Astrocyte (in vitro differentiated cells and primary cell): ENCODE results near the gene GRIP1. TPM values are rescaled to one million over a fixed set of nuclear protein-coding genes. Genes with fewer than 3 reads are reported as not detected.
A peak's percentile ranks its signal among the peaks of the same experiment; 100 is the strongest.

Experiments
- DNase-seq: peaks from one replicate; pipeline ENCODE4 v3.0.0-alpha.2; 2010; ENCODE audit warnings: low read depth
- FAIRE-seq: peaks from 2 replicates; lab custom pipeline; 2011; peaks lifted over from hg19 to GRCh38; lab: Jason Lieb, UNC
- H2AFZ ChIP-seq: 2 replicates; pipeline ENCODE4 v1.6.0; 2012; ENCODE audit warnings: low read depth, low read length, inconsistent platforms
- H3K27ac ChIP-seq: 2 replicates; pipeline ENCODE4 v1.5.1; 2011; ENCODE audit warnings: low read depth, low read length, inconsistent platforms
- H3K27me3 ChIP-seq: 2 replicates; pipeline ENCODE4 v1.6.0; 2011; ENCODE audit warnings: low read length, inconsistent platforms; ENCODE audit not compliant: insufficient read depth
- H3K36me3 ChIP-seq: 2 replicates; pipeline ENCODE4 v1.5.1; 2011; ENCODE audit warnings: low read length, inconsistent platforms; ENCODE audit not compliant: insufficient read depth
- H3K4me1 ChIP-seq: 2 replicates; pipeline ENCODE4 v1.5.1; 2011; ENCODE audit warnings: low read length, inconsistent platforms; ENCODE audit not compliant: insufficient read depth
- H3K4me2 ChIP-seq: 2 replicates; pipeline ENCODE4 v1.6.0; 2012; ENCODE audit warnings: low read length, inconsistent platforms
- H3K4me3 ChIP-seq: 2 replicates; pipeline ENCODE4 v1.5.1; 2011; ENCODE audit warnings: low read depth, mild to moderate bottlenecking, low read length, inconsistent platforms; ENCODE audit not compliant: insufficient read depth
- H3K79me2 ChIP-seq: 2 replicates; pipeline ENCODE4 v1.6.0; 2012; ENCODE audit warnings: mild to moderate bottlenecking, low read length, inconsistent platforms; ENCODE audit not compliant: insufficient read depth
- H3K9ac ChIP-seq: 2 replicates; pipeline ENCODE4 v1.6.0; 2012; ENCODE audit warnings: mild to moderate bottlenecking, low read length, inconsistent platforms
- H3K9me3 ChIP-seq: 2 replicates; pipeline ENCODE4 v1.5.1; 2012; ENCODE audit warnings: low read depth, mild to moderate bottlenecking, low read length, inconsistent platforms; ENCODE audit not compliant: insufficient read depth
- H4K20me1 ChIP-seq: 2 replicates; pipeline ENCODE4 v1.6.0; 2012; ENCODE audit warnings: low read length, inconsistent platforms; ENCODE audit not compliant: insufficient read depth
- H3K27ac Mint-ChIP-seq: one replicate; pipeline ENCODE4 v1.8.0; 2021; ENCODE audit warnings: mild to moderate bottlenecking, mixed read lengths; ENCODE audit not compliant: unreplicated experiment
- H3K27me3 Mint-ChIP-seq: one replicate; pipeline ENCODE4 v1.8.0; 2021; ENCODE audit warnings: low read depth, mixed read lengths; ENCODE audit not compliant: unreplicated experiment
- H3K36me3 Mint-ChIP-seq: one replicate; pipeline ENCODE4 v1.8.0; 2021; ENCODE audit warnings: low read depth, mixed read lengths; ENCODE audit not compliant: unreplicated experiment
- H3K4me1 Mint-ChIP-seq: one replicate; pipeline ENCODE4 v1.8.0; 2021; ENCODE audit warnings: low read depth, mixed read lengths; ENCODE audit not compliant: unreplicated experiment
- H3K4me3 Mint-ChIP-seq: one replicate; pipeline ENCODE4 v1.8.0; 2021; ENCODE audit warnings: mild to moderate bottlenecking, moderate library complexity, mixed read lengths; ENCODE audit not compliant: unreplicated experiment
- H3K9me3 Mint-ChIP-seq: one replicate; pipeline ENCODE4 v1.8.0; 2021; ENCODE audit warnings: mild to moderate bottlenecking, mixed read lengths; ENCODE audit not compliant: unreplicated experiment
- CTCF ChIP-seq: IDR thresholded peaks from 2 replicates; pipeline ENCODE4 v1.5.1; 2011; ENCODE audit warnings: low read depth, mild to moderate bottlenecking, inconsistent platforms, low read length, moderate library complexity; ENCODE audit not compliant: insufficient read depth
- EZH2 ChIP-seq: IDR thresholded peaks from 2 replicates; pipeline ENCODE4 v1.6.1; 2012; ENCODE audit warnings: mild to moderate bottlenecking, low read length, inconsistent platforms; ENCODE audit not compliant: insufficient read depth
- total RNA-seq: library from RNA; stranded (reverse); gene quantifications from 2 replicates; pipeline ENCODE4 v1.2.1, GENCODE V29; 2021

Gene GRIP1
- total RNA-seq, 1 donor from 2014 or later: 16.7 TPM

- no peak overlapping the region for H3K27ac ChIP-seq
- Mint-ChIP-seq H3K27me3 (no peaks in the 10 kb centered on the region), H3K27ac (no peak overlapping the region), H3K4me3 (peak overlapping the region; percentile 63), H3K9me3 (no peaks in the 10 kb centered on the region), H3K36me3 (peaks cover 2% of the 10 kb centered on the region), H3K4me1 (no peaks in the 10 kb centered on the region)
- no peaks in the 10 kb centered on the region for H3K36me3 ChIP-seq
- no peaks in the 10 kb centered on the region for H3K9me3 ChIP-seq
- H4K20me1 ChIP-seq: no peaks in the 10 kb centered on the region
- H3K4me2 ChIP-seq: no peak overlapping the region
- H3K4me1 ChIP-seq: no peaks in the 10 kb centered on the region
- no peak overlapping the region for H3K9ac ChIP-seq
- no peak for TF ChIP-seq EZH2
- no peak for TF ChIP-seq CTCF
- FAIRE-seq: no peak
- no peaks in the 10 kb centered on the region for H3K27me3 ChIP-seq
- H3K79me2 ChIP-seq: no peaks in the 10 kb centered on the region
- H3K4me3 ChIP-seq: no peak overlapping the region
- no peak for DNase-seq
- H2AFZ ChIP-seq: no peak overlapping the region
Measured at GRCh38 chr12:66397574-66398290, 281.1 kb downstream of the GRIP1 start.

GRCh38 chr12:66393890-66394289 lies 285.0 kb downstream of the GRIP1 start:
- FAIRE-seq: peak; percentile 29
- Mint-ChIP-seq H3K4me3 (no peak overlapping the region), H3K9me3 (no peaks in the 10 kb centered on the region), H3K4me1 (no peaks in the 10 kb centered on the region), H3K36me3 (peaks cover 4% of the 10 kb centered on the region), H3K27me3 (no peaks in the 10 kb centered on the region), H3K27ac (no peak overlapping the region)
- Histone ChIP-seq H3K4me3 (no peak overlapping the region), H4K20me1 (no peaks in the 10 kb centered on the region), H3K27ac (no peak overlapping the region), H3K4me1 (no peaks in the 10 kb centered on the region), H3K79me2 (no peaks in the 10 kb centered on the region), H3K9ac (no peak overlapping the region), H3K4me2 (no peak overlapping the region), H3K27me3 (no peaks in the 10 kb centered on the region), H3K36me3 (no peaks in the 10 kb centered on the region), H3K9me3 (no peaks in the 10 kb centered on the region), H2AFZ (no peak overlapping the region)
- no peak for TF ChIP-seq CTCF
- TF ChIP-seq EZH2: no peak
- DNase-seq: no peak

GRCh38 chr12:66392266-66392915 lies 286.5 kb downstream of the GRIP1 start:
- H3K4me1 Mint-ChIP-seq: no peaks in the 10 kb centered on the region
- Histone ChIP-seq H4K20me1 (no peaks in the 10 kb centered on the region), H3K9me3 (no peaks in the 10 kb centered on the region), H3K4me3 (no peak overlapping the region), H2AFZ (no peak overlapping the region), H3K4me1 (no peaks in the 10 kb centered on the region), H3K79me2 (no peaks in the 10 kb centered on the region), H3K9ac (no peak overlapping the region), H3K36me3 (no peaks in the 10 kb centered on the region), H3K27ac (no peak overlapping the region), H3K4me2 (no peak overlapping the region), H3K27me3 (no peaks in the 10 kb centered on the region)
- no peaks in the 10 kb centered on the region for H3K9me3 Mint-ChIP-seq
- no peak for TF ChIP-seq CTCF
- TF ChIP-seq EZH2: no peak
- no peak overlapping the region for H3K27ac Mint-ChIP-seq
- no peaks in the 10 kb centered on the region for H3K27me3 Mint-ChIP-seq
- DNase-seq: no peak
- peaks cover 4% of the 10 kb centered on the region for H3K36me3 Mint-ChIP-seq
- H3K4me3 Mint-ChIP-seq: no peak overlapping the region
- FAIRE-seq: no peak
